Calu3 (cell line): ENCODE measurements around the gene ARHGAP21. TPM values are rescaled to one million over a fixed set of nuclear protein-coding genes. Genes with fewer than 3 reads are reported as not detected.

ENCODE experiments used
- BruUV-seq: library from RNA; stranded (reverse); fragments of 400-500 nt; replicated peaks from 2 replicates; lab custom pipeline; 2021; lab: Mats Ljungman, UMichigan
- CTCF ChIA-PET: fragments of 300-600 bp; sonication (Branson Sonifier 250); formaldehyde crosslinking; loops from one replicate; lab custom pipeline; 2022; ENCODE audit warnings: antibody characterized with exemption; lab: Charles Lee
- DNase-seq: peaks from one replicate; pipeline ENCODE4 v3.0.0; 2022
- H3K27ac Mint-ChIP-seq: one replicate; pipeline ENCODE4 v1.8.0; 2022; ENCODE audit warnings: mixed read lengths; ENCODE audit not compliant: unreplicated experiment
- H3K27me3 Mint-ChIP-seq: one replicate; pipeline ENCODE4 v1.8.0; 2022; ENCODE audit warnings: mixed read lengths; ENCODE audit not compliant: unreplicated experiment
- H3K36me3 Mint-ChIP-seq: one replicate; pipeline ENCODE4 v1.8.0; 2022; ENCODE audit warnings: mild to moderate bottlenecking, moderate library complexity, mixed read lengths; ENCODE audit not compliant: insufficient read depth, unreplicated experiment
- H3K4me1 Mint-ChIP-seq: one replicate; pipeline ENCODE4 v1.8.0; 2022; ENCODE audit warnings: mild to moderate bottlenecking, low read depth, mixed read lengths; ENCODE audit not compliant: unreplicated experiment
- H3K4me3 Mint-ChIP-seq: one replicate; pipeline ENCODE4 v1.8.0; 2022; ENCODE audit warnings: mild to moderate bottlenecking, low read depth, moderate library complexity, mixed read lengths; ENCODE audit not compliant: unreplicated experiment
- H3K9me3 Mint-ChIP-seq: one replicate; pipeline ENCODE4 v1.8.0; 2022; ENCODE audit warnings: low read depth, mixed read lengths; ENCODE audit not compliant: unreplicated experiment
- CTCF ChIP-seq: fragments of 200-600 bp; IDR thresholded peaks from one replicate; pipeline ENCODE4 v1.8.0; 2022; ENCODE audit warnings: antibody characterized with exemption; ENCODE audit not compliant: unreplicated experiment
- intact Hi-C: fragments of 100-400 bp; cut with micrococcal nuclease; formaldehyde crosslinking; loops from one replicate; pipeline ENCODE4 v1.10.0; 2022; ENCODE audit not compliant: unreplicated experiment
- total RNA-seq: library from RNA; stranded (reverse); gene quantifications from 2 replicates; pipeline ENCODE4 v1.2.3, GENCODE V29; 2022

The ARHGAP21 gene
- total RNA-seq, 1 experiment from 2014 or later: 67.5 TPM

DNA sequence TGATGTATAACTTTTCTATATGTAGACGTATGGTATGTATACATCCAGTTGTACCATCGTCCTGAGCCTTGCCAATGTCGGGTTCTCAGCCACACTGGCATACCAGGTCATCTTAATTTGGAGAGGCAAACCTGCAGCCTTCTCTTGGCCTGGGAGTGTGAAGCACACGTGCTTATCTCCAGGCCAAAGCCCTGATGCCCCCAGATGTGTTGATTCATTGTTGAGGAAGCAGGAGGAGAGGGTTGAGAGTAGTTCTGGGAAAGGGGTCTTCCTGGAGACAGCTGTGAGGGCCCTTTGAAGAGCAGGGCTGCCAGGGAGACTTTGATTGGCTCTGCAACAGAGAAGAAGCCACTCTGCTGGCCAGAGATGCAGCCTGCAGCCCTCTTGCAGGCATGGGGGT, 155.6 kb downstream of the ARHGAP21 start:
- CTCF ChIA-PET: no interaction called here
- H3K4me1 Mint-ChIP-seq: no peaks in the 10 kb centered on the region
- BruUV-seq: no TSS peak
- peaks cover 25% of the 10 kb centered on the region for H3K27me3 Mint-ChIP-seq
- H3K9me3 Mint-ChIP-seq: no peaks in the 10 kb centered on the region
- no peak overlapping the region for H3K27ac Mint-ChIP-seq
- no peak for DNase-seq
- intact Hi-C loops: no loop called here
- no peak for TF ChIP-seq CTCF
- H3K36me3 Mint-ChIP-seq: no peaks in the 10 kb centered on the region
- H3K4me3 Mint-ChIP-seq: no peak overlapping the region

- no peak for DNase-seq
- Mint-ChIP-seq H3K36me3 (no peaks in the 10 kb centered on the region), H3K9me3 (no peaks in the 10 kb centered on the region), H3K4me3 (no peak overlapping the region), H3K4me1 (peaks cover 9% of the 10 kb centered on the region), H3K27me3 (no peaks in the 10 kb centered on the region), H3K27ac (no peak overlapping the region)
- intact Hi-C loops: no loop called here
- no TSS peak for BruUV-seq
- no peak for TF ChIP-seq CTCF
- CTCF ChIA-PET: no interaction called here
These were observed 162.2 kb downstream of the ARHGAP21 start for GRCh38 chr10:24561453-24561852.

- Mint-ChIP-seq H3K4me3 (peak overlapping the region; percentile 5), H3K27me3 (no peaks in the 10 kb centered on the region), H3K36me3 (peaks cover 6% of the 10 kb centered on the region), H3K27ac (peak overlapping the region; percentile 34), H3K9me3 (no peaks in the 10 kb centered on the region), H3K4me1 (peaks cover 27% of the 10 kb centered on the region)
- BruUV-seq: no TSS peak
- DNase-seq: peak; percentile 52
- peak; percentile 64 for TF ChIP-seq CTCF
- intact Hi-C loops: loop anchor here (1.0 to 10.0 kb wide), 3 partner anchors 350 to 1022 kb away; partner anchors contain the start of gene KIAA1217
- CTCF ChIA-PET: interaction anchor here (0.6 to 1.3 kb wide), 4 partner anchors 155 to 563 kb away, joined by 3 to 5 read pairs (median 4); no protein-coding TSS in a partner anchor
These were observed 166.6 kb downstream of the ARHGAP21 start for GRCh38 chr10:24556750-24557742.

DNA sequence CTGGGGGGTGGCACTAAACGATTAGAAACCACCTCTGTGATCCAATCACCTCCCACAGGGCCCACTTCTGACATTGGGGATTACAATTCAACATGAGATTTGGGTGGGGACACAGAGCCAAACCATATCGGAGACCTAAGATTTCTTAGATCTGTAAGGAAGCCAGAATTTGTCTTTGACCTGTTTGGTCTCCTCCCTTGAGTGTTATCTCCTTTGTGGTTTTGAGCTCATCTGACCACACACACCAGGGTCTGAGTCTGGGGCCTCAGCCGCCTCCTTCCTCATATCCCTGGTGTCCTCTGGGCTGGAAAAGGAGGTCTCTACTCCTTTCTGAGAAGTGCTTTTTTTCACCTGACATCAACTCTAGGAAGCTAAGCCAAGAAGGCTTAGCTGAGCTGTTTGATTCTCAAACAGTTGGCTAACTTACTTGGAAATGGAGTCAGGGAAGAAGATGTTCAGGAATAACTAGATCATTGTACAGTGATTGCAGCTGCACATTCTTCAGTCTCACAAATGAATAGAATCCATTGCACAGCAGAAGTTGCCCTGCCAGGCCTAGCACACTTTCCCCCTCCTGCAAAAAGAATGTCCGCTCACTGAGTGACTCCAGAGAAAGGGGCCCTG, 167.4 kb downstream of the ARHGAP21 start:
- intact Hi-C loops: loop anchor here (5.0 to 10.0 kb wide), 2 partner anchors 349 to 1021 kb away; partner anchors contain the start of gene KIAA1217
- no peaks in the 10 kb centered on the region for H3K9me3 Mint-ChIP-seq
- CTCF ChIA-PET: interaction anchor here (0.9 kb wide), 1 partner anchor 562 kb away, joined by 4 read pairs; no protein-coding TSS in a partner anchor

More for the DNA sequence above, 167.4 kb downstream of the ARHGAP21 start:
- Mint-ChIP-seq H3K36me3 (peaks cover 10% of the 10 kb centered on the region), H3K4me3 (peak overlapping the region; percentile 5), H3K4me1 (peaks cover 34% of the 10 kb centered on the region), H3K27me3 (no peaks in the 10 kb centered on the region), H3K27ac (peak overlapping the region; percentile 34)
- TF ChIP-seq CTCF: no peak
- no TSS peak for BruUV-seq
- no peak for DNase-seq
